Measurements from ENCODE around the gene SPINK13. TPM values are rescaled to one million over a fixed set of nuclear protein-coding genes. Genes with fewer than 3 reads are reported as not detected.

Gene SPINK13
- polyA plus RNA-seq, 1 donor from 2014 or later = not detected

DNA sequence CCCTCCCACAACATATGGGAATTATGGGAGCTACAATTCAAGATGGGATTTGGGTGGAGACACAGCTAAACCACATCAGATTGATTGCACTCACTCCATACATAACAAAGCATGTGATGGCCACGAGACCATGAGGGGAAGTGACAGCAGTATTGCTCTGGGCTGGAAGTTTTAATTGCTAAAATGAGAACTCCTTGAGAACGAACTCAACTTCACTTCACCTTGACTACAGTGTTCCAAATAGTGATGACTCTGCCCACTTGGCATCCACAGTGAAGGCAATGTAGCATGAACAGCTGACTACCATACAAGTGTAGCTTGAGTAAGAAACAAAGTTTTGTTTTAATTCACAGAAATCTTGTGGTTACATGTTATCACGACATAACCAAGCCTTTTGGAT, 42.9 kb downstream of the SPINK13 start:
- Histone ChIP-seq H4K20me1 (ENCODE audit: insufficient read depth) (no peaks in the 10 kb centered on the region), H2AFZ (ENCODE audit: low read depth, low read length) (no peak overlapping the region), H3K9ac (ENCODE audit: low read length) (no peak overlapping the region), H3F3A (ENCODE audit: insufficient read depth, low read length, poor library complexity, severe bottlenecking) (no peaks in the 10 kb centered on the region), H3K4me2 (ENCODE audit: low read length) (no peak overlapping the region), H3K27ac (ENCODE audit: low read length) (no peak overlapping the region), H3K36me3 (ENCODE audit: insufficient read depth, low read length) (no peaks in the 10 kb centered on the region), H3K9me3 (ENCODE audit: low read length) (no peaks in the 10 kb centered on the region), H3K9me2 (ENCODE audit: insufficient read depth, low read length) (no peaks in the 10 kb centered on the region), H3K4me3 (ENCODE audit: low read length) (no peak overlapping the region), H3K27me3 (ENCODE audit: insufficient read depth, low read depth, low read length) (no peaks in the 10 kb centered on the region), H3K79me2 (replicated peaks; ENCODE audit: insufficient read depth, low read length) (no peaks in the 10 kb centered on the region)
- TF ChIP-seq, protein P1, sequence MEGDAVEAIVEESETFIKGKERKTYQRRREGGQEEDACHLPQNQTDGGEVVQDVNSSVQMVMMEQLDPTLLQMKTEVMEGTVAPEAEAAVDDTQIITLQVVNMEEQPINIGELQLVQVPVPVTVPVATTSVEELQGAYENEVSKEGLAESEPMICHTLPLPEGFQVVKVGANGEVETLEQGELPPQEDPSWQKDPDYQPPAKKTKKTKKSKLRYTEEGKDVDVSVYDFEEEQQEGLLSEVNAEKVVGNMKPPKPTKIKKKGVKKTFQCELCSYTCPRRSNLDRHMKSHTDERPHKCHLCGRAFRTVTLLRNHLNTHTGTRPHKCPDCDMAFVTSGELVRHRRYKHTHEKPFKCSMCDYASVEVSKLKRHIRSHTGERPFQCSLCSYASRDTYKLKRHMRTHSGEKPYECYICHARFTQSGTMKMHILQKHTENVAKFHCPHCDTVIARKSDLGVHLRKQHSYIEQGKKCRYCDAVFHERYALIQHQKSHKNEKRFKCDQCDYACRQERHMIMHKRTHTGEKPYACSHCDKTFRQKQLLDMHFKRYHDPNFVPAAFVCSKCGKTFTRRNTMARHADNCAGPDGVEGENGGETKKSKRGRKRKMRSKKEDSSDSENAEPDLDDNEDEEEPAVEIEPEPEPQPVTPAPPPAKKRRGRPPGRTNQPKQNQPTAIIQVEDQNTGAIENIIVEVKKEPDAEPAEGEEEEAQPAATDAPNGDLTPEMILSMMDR (IDR thresholded peaks at IDR 0.05; ENCODE audit: poor library complexity, severe bottlenecking) = no peak
- TF ChIP-seq POLR2AphosphoS5 (IDR thresholded peaks at IDR 0.05) (no peak), RAD21 (conservative IDR thresholded peaks at IDR 0.05) (no peak), EZH2 (IDR thresholded peaks at IDR 0.05; ENCODE audit: borderline replicate concordance, insufficient read depth, low read length, poor library complexity, severe bottlenecking) (no peak), MXI1 (conservative IDR thresholded peaks at IDR 0.05; ENCODE audit: poor library complexity, severe bottlenecking) (no peak), TAF1 (IDR thresholded peaks at IDR 0.05; ENCODE audit: low read depth) (no peak), SMC3 (conservative IDR thresholded peaks at IDR 0.05; ENCODE audit: poor library complexity) (no peak), EP300 (conservative IDR thresholded peaks at IDR 0.05; ENCODE audit: poor library complexity, severe bottlenecking) (no peak)
- TF ChIP-seq, protein P2, sequence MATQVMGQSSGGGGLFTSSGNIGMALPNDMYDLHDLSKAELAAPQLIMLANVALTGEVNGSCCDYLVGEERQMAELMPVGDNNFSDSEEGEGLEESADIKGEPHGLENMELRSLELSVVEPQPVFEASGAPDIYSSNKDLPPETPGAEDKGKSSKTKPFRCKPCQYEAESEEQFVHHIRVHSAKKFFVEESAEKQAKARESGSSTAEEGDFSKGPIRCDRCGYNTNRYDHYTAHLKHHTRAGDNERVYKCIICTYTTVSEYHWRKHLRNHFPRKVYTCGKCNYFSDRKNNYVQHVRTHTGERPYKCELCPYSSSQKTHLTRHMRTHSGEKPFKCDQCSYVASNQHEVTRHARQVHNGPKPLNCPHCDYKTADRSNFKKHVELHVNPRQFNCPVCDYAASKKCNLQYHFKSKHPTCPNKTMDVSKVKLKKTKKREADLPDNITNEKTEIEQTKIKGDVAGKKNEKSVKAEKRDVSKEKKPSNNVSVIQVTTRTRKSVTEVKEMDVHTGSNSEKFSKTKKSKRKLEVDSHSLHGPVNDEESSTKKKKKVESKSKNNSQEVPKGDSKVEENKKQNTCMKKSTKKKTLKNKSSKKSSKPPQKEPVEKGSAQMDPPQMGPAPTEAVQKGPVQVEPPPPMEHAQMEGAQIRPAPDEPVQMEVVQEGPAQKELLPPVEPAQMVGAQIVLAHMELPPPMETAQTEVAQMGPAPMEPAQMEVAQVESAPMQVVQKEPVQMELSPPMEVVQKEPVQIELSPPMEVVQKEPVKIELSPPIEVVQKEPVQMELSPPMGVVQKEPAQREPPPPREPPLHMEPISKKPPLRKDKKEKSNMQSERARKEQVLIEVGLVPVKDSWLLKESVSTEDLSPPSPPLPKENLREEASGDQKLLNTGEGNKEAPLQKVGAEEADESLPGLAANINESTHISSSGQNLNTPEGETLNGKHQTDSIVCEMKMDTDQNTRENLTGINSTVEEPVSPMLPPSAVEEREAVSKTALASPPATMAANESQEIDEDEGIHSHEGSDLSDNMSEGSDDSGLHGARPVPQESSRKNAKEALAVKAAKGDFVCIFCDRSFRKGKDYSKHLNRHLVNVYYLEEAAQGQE (IDR thresholded peaks at IDR 0.05; ENCODE audit: borderline replicate concordance) = no peak

DNA sequence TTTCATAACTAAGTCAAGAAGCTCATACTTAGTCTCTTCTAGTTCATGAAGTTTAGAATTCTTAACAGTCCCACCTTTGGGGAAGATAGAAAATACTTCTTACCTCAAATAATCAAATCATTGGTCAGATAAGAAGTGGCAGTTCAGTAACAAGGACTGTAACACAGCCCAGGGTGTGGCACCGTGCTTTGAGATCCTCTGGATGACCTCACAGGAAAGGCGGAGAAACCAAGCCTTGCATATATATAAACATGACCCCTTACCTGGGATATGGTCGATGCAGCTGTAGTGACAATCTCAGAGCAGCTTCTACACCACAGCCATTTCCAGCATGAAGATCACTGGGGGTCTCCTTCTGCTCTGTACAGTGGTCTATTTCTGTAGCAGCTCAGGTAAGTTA, 43.6 kb downstream of the SPINK13 start, which contains the start of gene SPINK7:
TSS of gene SPINK7 (plus strand) at position 271 of the 400 bp plus-strand sequence. CDS start at position 332, 61 bp downstream.
- H3F3A ChIP-seq (ENCODE audit: insufficient read depth, low read length, poor library complexity, severe bottlenecking) = no peaks in the 10 kb centered on the region
- no peak within 1 kb of the TSS for H3K9ac ChIP-seq (ENCODE audit: low read length)
- no peaks in the 10 kb centered on the region for H4K20me1 ChIP-seq (ENCODE audit: insufficient read depth)
- no peak within 1 kb of the TSS for H3K27ac ChIP-seq (ENCODE audit: low read length)
- no peaks in the 10 kb centered on the region for H3K27me3 ChIP-seq (ENCODE audit: insufficient read depth, low read depth, low read length)
- TF ChIP-seq, protein P1 (IDR thresholded peaks at IDR 0.05; ENCODE audit: poor library complexity, severe bottlenecking) = no peak
- TF ChIP-seq POLR2AphosphoS5 (IDR thresholded peaks at IDR 0.05) = no peak
- no peak for TF ChIP-seq EZH2 (IDR thresholded peaks at IDR 0.05; ENCODE audit: borderline replicate concordance, insufficient read depth, low read length, poor library complexity, severe bottlenecking)
- TF ChIP-seq MXI1 (conservative IDR thresholded peaks at IDR 0.05; ENCODE audit: poor library complexity, severe bottlenecking) = no peak
- no peak for TF ChIP-seq TAF1 (IDR thresholded peaks at IDR 0.05; ENCODE audit: low read depth)
- no peak for TF ChIP-seq SMC3 (conservative IDR thresholded peaks at IDR 0.05; ENCODE audit: poor library complexity)
- no peak for TF ChIP-seq RAD21 (conservative IDR thresholded peaks at IDR 0.05)
- H3K36me3 ChIP-seq (ENCODE audit: insufficient read depth, low read length) = no peaks in the 10 kb centered on the region
- no peaks in the 10 kb centered on the region for H3K9me2 ChIP-seq (ENCODE audit: insufficient read depth, low read length)
- no peaks in the 10 kb centered on the region for H3K79me2 ChIP-seq (replicated peaks; ENCODE audit: insufficient read depth, low read length)
- H3K9me3 ChIP-seq (ENCODE audit: low read length) = no peaks in the 10 kb centered on the region
- H2AFZ ChIP-seq (ENCODE audit: low read depth, low read length) = no peak within 1 kb of the TSS
- H3K4me2 ChIP-seq (ENCODE audit: low read length) = no peak within 1 kb of the TSS
- H3K4me3 ChIP-seq (ENCODE audit: low read length) = no peak within 1 kb of the TSS
